ENCODE data around the gene SPRYD3. TPM values are rescaled to one million over a fixed set of nuclear protein-coding genes. Genes with fewer than 3 reads are reported as not detected.
"Not testable (repeated sequence)": the region's sequence is repeated elsewhere in the genome, so short reads cannot be mapped to it uniquely, and the experiment has no call there.

SPRYD3 gene
- total RNA-seq, 6 donors from 2014 or later = 34.8 to 53.3 (median 46.7) TPM

DNA sequence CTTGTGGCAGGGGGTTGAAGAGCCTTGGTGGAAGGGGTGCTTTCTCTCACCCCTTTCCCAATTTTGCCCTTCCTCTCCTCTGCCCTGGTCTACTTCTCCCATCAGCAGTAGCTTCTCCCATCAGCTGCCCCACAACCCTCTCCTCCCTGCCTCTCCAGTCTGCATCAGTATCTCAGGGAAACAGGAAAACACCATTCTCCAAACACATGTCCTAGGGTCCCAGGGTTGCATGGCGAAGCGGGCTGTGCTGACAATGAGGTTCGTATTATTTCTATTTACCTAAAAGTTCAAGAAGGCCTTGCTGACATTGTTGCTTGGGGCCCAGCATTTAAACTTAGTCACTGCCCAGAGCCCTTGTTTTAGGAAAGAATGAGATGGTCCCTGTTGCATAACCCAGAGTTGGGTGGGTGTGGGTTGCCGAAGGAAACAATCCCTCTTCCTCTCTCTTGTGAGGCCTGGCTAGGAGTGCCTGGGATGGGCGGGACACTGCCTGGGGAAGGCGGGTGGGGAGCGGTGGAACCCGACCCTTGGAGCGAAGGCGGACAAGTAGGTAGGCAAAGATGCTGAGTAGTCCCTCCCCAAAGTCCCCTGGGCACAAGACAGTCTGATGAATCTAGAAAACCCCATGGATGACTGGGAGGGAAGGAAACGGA, 17.0 kb upstream of the SPRYD3 start:
- H3K9me3 ChIP-seq = no peaks in the 10 kb centered on the region
- H3K27ac ChIP-seq = peak overlapping the region in 3 of 4 donors; percentile 86 to 87 (median 87)
- 52 to 58% methylated on average over 11 of the region's 11 CpGs for WGBS, 2 donors
- H3K4me3 ChIP-seq = peak overlapping the region in 2 of 4 donors; percentile 63 to 64
- no peak for TF ChIP-seq EP300 (IDR thresholded peaks at IDR 0.05)
- no peak for TF ChIP-seq POLR2AphosphoS5 (IDR thresholded peaks at IDR 0.05)
- TF ChIP-seq, protein P1, sequence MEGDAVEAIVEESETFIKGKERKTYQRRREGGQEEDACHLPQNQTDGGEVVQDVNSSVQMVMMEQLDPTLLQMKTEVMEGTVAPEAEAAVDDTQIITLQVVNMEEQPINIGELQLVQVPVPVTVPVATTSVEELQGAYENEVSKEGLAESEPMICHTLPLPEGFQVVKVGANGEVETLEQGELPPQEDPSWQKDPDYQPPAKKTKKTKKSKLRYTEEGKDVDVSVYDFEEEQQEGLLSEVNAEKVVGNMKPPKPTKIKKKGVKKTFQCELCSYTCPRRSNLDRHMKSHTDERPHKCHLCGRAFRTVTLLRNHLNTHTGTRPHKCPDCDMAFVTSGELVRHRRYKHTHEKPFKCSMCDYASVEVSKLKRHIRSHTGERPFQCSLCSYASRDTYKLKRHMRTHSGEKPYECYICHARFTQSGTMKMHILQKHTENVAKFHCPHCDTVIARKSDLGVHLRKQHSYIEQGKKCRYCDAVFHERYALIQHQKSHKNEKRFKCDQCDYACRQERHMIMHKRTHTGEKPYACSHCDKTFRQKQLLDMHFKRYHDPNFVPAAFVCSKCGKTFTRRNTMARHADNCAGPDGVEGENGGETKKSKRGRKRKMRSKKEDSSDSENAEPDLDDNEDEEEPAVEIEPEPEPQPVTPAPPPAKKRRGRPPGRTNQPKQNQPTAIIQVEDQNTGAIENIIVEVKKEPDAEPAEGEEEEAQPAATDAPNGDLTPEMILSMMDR (IDR thresholded peaks at IDR 0.05) = no peak
- no peak for TF ChIP-seq POLR2A (IDR thresholded peaks at IDR 0.05)
- peaks cover 32 to 41% (median 39%) of the 10 kb centered on the region in 4 donors for H3K4me1 ChIP-seq
- no peaks in the 10 kb centered on the region for H3K36me3 ChIP-seq
- ATAC-seq (ENCODE audit: low FRiP score in 2 of 2) (peak in 1 of 2 donors; percentile 82), DNase-seq (peak in 1 of 2 donors; percentile 71)
- H3K27me3 ChIP-seq = no peaks in the 10 kb centered on the region

GRCh38 chr12:53095596-53095895, 16.4 kb upstream of the SPRYD3 start:
- 96% methylated on average over 3 of the region's 3 CpGs for WGBS, 2 donors
- not testable (repeated sequence) for H3K9me3 ChIP-seq; DNase-seq; ATAC-seq (ENCODE audit: low FRiP score in 2 of 2); H3K4me3 ChIP-seq; H3K27me3 ChIP-seq; H3K27ac ChIP-seq; H3K36me3 ChIP-seq
- H3K4me1 ChIP-seq = peaks cover 32 to 41% (median 39%) of the 10 kb centered on the region in 4 donors

DNA sequence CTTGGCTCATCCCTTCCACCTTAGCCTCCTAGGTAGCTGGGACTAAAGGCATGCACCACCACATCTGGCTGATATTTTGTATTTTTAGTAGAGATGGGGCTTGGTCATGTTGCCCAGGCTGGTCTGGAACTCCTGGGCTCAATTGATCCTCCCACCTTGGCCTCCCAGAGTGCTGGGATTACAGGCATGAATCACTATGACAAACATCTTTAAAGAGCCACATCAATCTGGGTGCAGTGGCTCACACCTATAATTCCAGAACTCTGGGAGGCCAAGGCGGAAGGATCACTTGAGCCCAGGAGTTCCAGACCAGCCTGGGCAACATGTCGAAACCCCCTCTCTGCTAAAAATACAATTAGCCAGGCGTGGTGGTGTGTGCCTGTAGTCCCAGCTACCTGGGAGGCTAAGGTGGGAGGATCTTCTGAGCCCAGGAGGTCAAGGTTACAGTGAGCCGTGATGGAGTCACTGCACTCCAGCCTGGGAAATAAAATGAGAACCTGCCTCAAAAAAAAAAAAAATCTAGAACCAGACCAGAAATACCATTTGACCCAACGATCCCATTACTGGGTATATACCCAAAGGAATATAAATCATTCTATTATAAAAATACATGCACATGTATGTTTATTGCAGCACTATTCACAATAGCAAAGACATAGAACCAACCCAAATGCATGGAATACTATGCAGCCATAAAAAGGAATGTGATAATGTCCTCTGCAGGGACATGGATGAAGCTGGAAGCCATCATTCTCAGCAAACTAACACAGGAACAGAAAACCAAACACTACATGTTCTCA, 15.8 kb upstream of the SPRYD3 start:
- H3K36me3 ChIP-seq; ATAC-seq (ENCODE audit: low FRiP score in 2 of 2); H3K27ac ChIP-seq; DNase-seq; H3K27me3 ChIP-seq; H3K4me3 ChIP-seq; H3K9me3 ChIP-seq: not testable (repeated sequence)
- H3K4me1 ChIP-seq = peaks cover 32 to 41% (median 39%) of the 10 kb centered on the region in 4 donors
- 81 to 93% methylated on average over 4 to 5 of the region's 5 CpGs for WGBS, 2 donors

- DNase-seq = no peak
- H3K36me3 ChIP-seq = no peaks in the 10 kb centered on the region
- TF ChIP-seq EP300 (IDR thresholded peaks at IDR 0.05) = no peak
- TF ChIP-seq POLR2AphosphoS5 (IDR thresholded peaks at IDR 0.05) = no peak
- TF ChIP-seq POLR2A (IDR thresholded peaks at IDR 0.05) = no peak
- no peak overlapping the region for H3K4me3 ChIP-seq
- H3K27ac ChIP-seq = peak overlapping the region in 2 of 4 donors; percentile 13 to 39
- WGBS, 2 donors = 68 to 73% methylated on average over 6 of the region's 6 CpGs
- H3K9me3 ChIP-seq = no peaks in the 10 kb centered on the region
- peaks cover 32 to 40% (median 38%) of the 10 kb centered on the region in 4 donors for H3K4me1 ChIP-seq
- no peaks in the 10 kb centered on the region for H3K27me3 ChIP-seq
- ATAC-seq (ENCODE audit: low FRiP score in 2 of 2) = no peak
These were observed 15.2 kb upstream of the SPRYD3 start for GRCh38 chr12:53094394-53094787.

- no peaks in the 10 kb centered on the region for H3K9me3 ChIP-seq
- TF ChIP-seq POLR2AphosphoS5 (IDR thresholded peaks at IDR 0.05) = no peak
- TF ChIP-seq, protein P1 (IDR thresholded peaks at IDR 0.05) = no peak
- TF ChIP-seq POLR2A (IDR thresholded peaks at IDR 0.05) = no peak
- no peak for TF ChIP-seq EP300 (IDR thresholded peaks at IDR 0.05)
- no peak overlapping the region for H3K4me3 ChIP-seq
- H3K27me3 ChIP-seq = no peaks in the 10 kb centered on the region
- DNase-seq (peak in 1 of 2 donors; percentile 49), ATAC-seq (ENCODE audit: low FRiP score in 2 of 2) (no peak)
- no peaks in the 10 kb centered on the region for H3K36me3 ChIP-seq
- peaks cover 28 to 35% (median 33%) of the 10 kb centered on the region in 4 donors for H3K4me1 ChIP-seq
- peak overlapping the region in 2 of 4 donors; percentile 13 to 39 for H3K27ac ChIP-seq
- WGBS, 2 donors = 52 to 53% methylated on average over 6 of the region's 6 CpGs
These were observed 14.7 kb upstream of the SPRYD3 start for GRCh38 chr12:53093777-53094393.

GRCh38 chr12:53091756-53092155, 12.6 kb upstream of the SPRYD3 start:
- ATAC-seq (ENCODE audit: low FRiP score in 2 of 2) (no peak), DNase-seq (no peak)
- H3K27ac ChIP-seq = no peak overlapping the region
- H3K27me3 ChIP-seq = no peaks in the 10 kb centered on the region
- no peak overlapping the region for H3K4me3 ChIP-seq
- H3K4me1 ChIP-seq = peaks cover 8 to 14% (median 12%) of the 10 kb centered on the region in 4 donors
- H3K9me3 ChIP-seq = no peaks in the 10 kb centered on the region
- 76 to 85% methylated on average over 6 of the region's 6 CpGs for WGBS, 2 donors
- no peaks in the 10 kb centered on the region for H3K36me3 ChIP-seq
- TF ChIP-seq POLR2A (IDR thresholded peaks at IDR 0.05) (no peak), EP300 (IDR thresholded peaks at IDR 0.05) (no peak), POLR2AphosphoS5 (IDR thresholded peaks at IDR 0.05) (no peak)
- TF ChIP-seq, protein P1 (IDR thresholded peaks at IDR 0.05) = no peak

All from upper lobe of left lung (tissue), 6 donors.